Activated T-cell treated with anti-CD3 and anti-CD28 coated beads, Interleukin-2, amount 50 U/mL, for 48 hours (primary cell): ENCODE results near the gene ZNF714.
A peak's percentile ranks its signal among the peaks of the same experiment; 100 is the strongest.

Source experiments
- DNase-seq, 2 experiments: peaks; one replicate each; pipeline ENCODE4 v3.0.0-alpha.2; 2020

The ZNF714 gene

DNA sequence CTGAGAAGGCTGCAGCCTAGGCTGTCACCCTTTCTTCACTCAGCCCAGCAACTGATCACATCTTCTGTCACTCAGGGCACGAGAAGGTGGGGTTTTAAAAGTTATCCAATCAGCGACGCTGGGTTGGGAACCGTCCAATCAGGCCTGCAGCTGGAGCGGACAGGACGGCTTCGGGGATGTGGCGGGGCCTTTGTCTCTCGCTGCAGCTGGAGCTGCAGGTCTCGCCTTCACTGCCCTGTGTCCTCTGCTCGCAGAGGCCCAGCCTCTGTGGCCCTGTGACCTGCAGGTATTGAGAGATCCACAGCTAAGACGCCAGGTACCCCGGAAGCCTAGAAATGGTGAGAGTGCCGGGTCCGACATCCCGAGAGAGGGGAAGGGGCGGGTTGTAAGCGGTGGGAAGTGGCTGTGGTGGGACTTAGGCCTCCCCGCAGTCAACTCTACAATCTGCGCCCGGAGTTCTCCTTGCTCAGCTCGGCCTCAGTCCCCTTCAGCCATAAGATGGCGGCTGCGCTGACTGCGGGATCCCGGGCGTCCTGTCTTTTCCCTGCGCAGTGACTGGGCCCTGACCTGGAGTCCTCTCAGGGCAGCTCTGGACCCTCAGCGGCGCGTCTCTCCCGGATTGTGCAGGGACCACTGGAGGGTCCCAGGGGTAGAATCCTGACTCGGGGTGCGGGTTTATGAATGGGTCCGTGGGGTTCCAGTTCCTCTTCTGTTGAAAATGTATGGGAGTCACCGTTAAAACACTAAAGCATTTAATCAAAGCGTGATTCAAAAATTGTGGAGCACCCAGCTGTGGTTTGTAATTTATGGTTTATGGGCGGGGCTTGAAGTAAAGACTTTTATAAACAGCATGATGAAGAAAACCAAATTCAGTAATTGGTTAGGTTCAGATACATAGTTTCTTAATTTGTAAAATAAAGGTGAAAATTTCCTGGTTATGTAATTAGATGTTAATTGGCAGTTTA, at the start of gene ZNF714:
TSS of gene ZNF714 (plus strand) at position 193 of the 965 bp plus-strand sequence. CDS start 16,066 bp downstream, outside the sequence.
- peak; percentile 78 to 82 for DNase-seq

DNA sequence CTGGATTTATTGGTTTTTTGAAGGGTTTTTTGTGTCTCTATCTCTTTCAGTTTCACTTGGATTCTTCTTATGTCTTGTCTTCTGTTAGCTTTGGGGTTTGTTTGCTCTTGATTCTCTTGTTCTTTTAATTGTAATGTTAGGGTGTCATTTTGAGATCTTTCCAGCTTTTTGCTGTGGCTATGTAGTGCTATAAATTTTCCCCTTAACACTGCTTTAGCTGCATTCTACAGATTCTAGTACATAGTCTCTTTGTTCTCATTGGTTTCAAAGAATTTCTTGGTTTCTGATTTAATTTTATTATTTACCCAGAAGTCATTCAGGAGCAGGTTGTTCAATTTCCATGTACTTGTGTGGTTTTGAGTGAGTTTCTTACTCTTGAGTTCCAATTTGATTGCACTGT, 37.0 kb upstream of the ZNF714 start:
- no peak for DNase-seq

DNA sequence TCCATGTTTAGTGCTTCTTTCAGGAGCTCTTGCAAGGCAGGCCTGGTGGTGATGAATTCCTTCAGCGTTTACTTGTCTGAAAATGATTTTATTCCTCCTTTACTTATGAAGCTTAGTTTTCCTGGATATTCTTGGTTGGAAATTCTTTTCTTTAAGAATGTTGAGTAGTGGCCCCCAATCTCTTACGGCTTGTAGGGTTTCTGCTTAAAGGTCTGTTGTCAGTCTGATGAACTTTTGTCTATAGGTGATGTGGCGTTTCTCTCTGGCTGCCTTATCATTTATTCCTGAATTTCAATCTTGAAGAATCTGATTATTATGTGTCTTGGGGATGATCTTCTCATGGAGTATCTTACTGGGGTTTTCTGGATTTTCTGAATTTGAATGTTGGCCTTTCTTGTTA, 35.5 kb upstream of the ZNF714 start:
- DNase-seq, result no peak

DNA sequence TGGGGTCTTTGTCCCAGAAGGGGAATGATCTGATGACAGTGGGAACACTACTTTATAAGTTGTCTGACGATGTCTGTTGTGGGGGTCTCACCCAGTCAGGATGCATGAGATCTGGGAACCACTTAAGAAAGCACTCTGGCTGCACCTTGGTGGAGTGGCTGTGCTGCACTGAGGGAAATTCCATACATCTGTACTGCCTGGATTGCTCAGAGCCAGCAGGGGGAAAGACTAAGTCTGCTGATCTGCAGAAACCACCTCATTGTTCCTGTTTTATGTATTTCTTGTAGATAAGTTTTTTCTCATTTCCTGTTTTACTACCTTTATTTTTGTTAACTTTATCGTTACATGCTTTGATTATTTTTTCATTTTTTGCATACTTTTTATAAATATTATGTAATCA, 34.3 kb upstream of the ZNF714 start:
- no peak for DNase-seq

DNA sequence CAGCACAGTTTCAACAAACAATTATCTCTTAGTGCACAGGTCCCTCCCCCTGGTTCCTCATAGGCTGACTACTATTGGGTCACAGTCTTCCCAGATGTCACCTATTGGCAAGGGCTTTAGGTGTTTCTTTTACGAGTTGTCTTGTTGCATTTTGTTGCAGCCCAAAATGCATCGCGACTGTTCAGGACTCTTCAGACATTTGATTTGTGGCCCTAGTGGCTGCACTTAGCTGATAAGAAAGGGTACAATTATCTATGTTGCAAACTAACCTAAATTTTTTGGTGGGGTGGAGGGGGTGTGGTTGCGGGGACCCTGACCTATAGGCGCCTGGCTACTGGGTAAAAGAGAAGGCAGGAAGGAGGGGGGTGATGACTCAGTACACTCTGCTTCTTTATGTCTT, 29.1 kb upstream of the ZNF714 start:
- DNase-seq, result no peak

DNA sequence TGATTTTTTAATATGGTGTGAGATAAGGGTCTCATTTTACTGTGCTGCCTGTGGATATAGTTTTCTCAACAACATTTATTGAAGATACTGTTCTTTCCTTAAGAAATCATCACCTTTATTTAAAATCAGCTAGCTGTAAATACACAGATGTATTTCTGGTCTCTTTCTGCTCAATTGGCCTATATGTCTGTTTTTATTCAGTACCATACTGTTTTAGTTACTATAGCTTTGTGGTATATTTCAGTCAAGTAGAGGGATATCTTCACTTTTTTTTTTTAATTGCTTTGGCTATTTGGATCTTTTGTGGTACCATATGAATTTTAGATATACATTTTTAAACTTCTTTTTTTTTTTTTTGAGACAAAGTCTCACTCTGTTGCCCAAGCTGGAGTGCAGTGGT, 16.7 kb upstream of the ZNF714 start:
- no peak for DNase-seq

DNA sequence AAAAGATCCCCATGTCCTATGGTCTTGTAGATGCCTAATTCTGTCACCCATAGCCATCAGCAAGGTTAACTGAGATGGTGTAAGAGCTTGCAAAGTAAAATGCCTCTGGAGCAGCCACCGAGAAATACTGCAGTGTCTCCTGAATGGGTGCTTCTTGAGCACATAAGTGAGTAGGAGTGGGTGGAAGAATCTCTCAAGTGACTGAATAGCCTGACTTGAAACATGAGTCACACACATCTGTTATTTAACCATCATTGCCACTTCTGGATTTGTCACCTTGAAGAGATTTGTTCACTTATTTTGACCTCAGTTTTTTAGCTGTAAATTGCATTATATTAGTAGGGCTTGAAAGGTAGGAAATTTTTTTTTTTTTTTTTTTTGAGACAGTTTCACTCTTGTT, 2.3 kb downstream of the ZNF714 start:
- DNase-seq, result no peak

DNA sequence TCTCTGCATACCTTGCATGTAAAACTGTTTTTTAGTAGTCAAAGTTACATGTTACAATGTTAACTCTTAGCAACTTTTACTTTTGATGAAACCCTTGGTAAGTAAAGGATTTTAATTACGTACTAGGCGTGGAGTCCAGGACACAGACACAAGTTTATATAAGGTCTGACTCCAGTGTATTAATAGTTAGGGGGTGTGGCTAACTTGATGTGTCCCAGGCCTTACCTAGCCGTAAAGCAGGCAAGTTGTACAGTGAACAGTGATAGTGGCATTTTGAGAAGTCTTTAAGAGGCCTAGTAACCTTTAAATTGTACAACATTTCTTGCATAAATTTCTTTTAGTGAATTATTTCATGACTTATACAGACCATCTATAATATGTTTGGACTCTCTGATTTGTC, 5.9 kb downstream of the ZNF714 start:
- DNase-seq, result no peak

DNA sequence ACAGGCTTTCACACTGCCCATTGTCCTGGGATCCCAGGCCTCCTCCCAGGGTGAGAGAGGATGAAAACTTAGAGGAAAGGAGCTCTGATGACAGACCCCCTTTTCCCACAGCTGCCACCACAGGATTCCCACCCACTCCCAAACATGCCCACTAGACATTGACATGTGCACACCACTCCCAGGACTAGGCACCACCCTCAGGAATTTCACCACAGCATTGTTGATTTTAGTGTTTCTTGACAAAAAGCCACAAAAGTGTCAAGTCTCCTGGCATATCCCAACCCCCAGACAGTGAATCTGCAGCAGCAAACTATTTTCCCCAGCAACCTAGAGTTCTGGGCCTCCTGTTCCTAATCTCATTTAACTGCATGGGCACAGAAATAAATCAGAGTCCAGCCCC, 10.1 kb downstream of the ZNF714 start:
- no peak for DNase-seq

DNA sequence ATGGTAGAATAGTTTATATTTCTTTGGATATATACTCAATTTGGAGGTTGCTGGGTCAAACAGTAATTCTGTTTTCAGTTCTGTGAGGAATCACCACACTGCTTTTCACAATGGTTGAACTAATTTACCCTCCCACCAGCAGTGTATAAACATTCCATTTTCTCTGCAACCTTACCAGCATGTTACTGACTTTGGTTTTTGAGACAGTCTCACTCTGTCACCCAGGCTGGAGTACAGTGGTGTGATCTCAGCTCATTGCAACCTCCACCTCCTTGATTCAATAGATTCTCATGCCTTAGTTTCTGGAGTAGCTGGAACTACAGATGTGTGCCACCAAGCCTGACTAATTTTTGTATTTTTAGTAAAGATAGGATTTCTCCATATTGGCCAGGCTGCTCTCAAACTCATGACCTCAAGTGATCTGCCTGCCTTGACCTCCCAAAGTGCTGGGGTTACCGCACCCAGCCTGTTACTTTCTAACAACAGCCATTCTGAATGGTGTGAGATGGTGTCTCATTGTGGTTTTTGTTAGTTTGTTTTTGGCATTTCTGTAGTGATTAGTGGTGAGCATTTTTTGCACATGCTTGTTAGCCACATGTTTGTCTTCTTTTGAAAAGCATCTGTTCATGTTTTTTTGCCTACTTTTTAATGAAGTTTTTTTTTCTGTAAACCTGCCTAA, 12.5 kb downstream of the ZNF714 start:
- DNase-seq, result no peak

DNA sequence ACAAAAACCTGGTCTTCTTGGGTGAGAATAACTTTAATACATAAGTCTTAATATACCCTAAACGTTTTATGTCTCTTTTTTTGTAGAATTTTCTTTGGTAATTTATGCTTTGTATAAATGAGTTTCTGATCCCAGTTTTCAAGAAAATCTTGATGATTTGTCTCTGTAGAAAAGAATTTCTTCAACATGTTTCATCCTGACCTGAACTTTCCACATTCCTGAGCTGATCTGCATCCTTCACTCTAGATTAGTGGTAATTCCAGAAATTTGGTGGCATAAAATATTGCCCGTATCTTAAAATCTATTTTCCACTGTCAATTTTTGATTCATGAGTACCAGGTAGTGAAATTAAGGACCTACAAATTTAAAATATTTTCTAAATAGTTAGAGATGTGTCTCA, 16.3 kb downstream of the ZNF714 start:
- no peak for DNase-seq

DNA sequence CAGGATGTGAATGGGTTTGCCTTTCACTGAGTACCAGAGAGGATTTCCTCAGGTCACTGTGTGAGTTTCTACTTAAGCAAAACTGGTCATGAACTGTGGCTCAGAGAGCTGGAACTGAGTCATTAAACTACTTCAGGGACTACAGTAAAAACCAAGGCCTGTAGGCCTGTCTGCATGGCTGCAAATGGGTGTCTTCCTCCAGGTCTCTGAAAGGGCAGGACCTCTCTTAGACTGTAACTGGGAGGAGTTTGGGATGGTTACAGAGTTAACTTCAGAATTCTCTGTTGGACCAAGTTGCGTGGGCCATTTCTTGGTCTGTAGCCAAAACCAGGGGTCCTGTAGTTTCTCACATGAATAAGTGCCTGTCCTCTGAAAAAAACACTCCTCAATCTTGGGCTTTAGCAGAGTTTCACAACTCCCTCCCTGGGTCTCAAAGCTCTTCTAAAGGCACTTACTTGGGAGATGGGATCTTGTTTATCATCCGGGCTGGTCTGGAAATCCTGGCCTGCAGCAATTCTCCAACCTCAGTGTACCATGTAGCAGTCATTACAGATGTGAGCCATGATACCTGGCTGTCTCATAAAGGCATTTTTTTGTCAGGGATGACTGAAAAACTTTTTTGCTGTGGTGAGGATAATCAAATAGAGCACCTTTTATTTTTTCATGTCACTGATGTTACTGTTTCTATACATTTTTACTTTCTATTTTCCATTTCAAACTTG, 19.7 kb downstream of the ZNF714 start:
- no peak for DNase-seq

DNA sequence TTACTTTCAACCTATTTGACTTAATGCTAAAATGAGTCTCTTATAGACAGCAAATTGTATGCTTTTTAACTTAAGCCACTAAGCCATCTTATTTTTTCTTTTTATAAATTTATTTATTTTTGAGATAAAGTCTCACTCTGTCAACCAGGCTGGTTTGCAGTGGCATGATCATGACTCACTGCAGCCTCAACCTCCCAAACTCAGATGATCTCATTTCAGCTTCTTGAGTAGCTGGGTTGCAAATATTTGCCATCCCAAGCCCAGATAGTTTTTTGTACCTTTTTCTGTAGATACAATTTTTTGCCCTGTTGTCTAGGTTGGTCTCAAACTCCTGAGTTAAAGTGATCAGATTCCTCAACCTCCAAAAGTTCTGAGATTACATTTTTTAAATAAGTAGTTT, 27.1 kb downstream of the ZNF714 start:
- no peak for DNase-seq

DNA sequence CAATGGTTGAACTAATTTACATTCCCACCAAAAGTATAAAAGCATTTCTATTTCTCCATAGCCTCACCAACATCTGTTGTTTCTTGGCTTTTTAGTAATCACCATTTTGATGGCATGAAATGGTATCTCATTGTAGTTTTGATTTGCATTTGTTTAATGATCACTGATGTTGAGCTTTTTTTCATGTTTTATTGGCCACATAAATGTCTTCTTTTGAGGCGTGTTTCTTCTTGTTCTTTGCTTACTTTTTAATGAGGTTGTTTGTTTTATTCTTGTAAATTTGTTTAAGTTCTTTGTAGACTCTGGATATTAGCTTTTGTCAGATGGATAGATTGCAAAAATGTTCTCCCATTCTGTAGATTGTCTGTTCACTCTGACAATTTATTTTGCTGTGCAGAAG, 28.2 kb downstream of the ZNF714 start:
- no peak for DNase-seq

DNA sequence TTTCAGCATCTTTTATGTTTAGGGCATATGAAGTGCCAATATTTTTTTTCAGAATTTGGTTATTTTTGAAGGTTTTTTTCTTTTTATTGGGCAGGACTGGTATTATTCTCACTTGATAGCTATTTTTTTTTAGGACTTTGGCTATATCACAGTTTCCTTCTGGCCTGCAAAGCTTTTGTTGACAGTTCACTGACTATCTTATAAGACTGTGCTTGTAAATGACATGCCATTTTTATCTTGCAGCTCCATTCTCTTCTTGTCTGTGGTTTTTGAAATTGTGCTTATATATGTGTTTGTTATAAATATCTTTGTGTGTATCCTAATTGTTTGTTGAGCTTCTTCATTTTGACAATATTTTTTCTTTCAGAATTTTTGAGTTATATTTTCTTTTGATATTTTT, 33.4 kb downstream of the ZNF714 start:
- DNase-seq, result no peak

DNA sequence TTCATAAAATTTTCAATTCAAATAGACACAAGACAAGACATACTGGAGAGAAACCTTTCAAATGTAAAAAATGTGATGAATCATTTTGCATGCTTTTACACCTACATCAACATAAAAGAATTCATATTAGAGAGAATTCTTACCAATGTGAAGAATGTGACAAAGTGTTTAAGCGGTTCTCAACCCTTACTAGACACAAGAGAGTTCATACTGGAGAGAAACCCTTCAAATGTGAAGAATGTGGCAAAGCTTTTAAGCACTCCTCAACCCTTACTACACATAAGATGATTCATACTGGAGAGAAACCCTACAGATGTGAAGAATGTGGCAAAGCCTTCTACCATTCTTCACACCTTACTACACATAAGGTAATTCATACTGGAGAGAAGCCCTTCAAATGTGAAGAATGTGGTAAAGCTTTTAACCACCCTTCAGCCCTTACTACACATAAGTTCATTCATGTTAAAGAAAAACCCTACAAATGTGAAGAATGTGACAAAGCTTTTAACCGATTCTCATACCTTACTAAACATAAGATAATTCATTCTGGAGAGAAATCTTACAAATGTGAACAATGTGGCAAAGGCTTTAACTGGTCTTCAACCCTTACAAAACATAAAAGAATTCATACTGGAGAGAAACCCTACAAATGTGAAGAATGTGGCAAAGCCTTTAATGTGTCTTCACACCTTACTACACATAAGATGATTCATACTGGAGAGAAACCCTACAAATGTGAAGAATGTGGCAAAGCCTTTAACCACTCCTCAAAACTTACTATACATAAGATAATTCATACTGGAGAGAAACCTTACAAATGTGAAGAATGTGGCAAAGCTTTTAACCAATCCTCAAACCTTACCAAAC, 35.3 kb downstream of the ZNF714 start:
- no peak for DNase-seq

DNA sequence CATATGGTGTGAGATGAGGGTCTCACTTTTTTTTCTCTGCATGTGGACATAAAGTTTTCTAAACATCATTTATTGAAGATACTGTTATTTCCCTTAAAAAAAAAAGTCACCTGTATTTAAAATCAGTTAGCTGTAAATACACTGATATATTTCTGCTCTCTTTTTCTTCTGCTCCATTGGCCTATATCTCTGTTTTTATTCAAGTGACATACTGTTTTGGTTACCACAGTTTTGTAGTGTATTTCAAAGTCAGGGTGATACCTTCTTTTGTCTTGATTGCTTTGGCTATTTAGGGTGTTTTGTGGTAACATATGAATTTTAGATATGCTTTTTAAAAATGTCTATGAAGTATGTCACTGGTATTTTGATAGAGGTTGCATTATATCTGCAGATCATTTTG, 44.1 kb downstream of the ZNF714 start:
- no peak for DNase-seq

DNA sequence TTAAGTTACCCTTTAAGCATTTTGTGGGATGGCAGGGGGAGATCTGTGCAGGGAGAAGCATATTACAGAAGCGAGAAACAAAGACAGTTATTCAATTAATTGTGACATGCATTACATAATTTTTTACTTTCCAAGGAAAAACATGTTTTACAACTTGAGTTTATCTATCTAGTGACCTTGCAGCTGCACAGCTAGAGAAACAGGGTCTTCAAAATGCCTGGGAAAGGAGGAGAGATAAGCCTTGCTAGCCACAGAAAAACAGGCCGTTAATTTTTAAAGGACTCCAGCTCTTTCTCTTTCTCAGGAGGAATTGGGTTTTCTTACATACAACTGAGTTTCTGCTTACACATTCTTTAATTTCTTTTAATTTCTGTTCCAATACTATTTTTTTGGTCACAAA, 45.0 kb downstream of the ZNF714 start:
- no peak for DNase-seq

DNA sequence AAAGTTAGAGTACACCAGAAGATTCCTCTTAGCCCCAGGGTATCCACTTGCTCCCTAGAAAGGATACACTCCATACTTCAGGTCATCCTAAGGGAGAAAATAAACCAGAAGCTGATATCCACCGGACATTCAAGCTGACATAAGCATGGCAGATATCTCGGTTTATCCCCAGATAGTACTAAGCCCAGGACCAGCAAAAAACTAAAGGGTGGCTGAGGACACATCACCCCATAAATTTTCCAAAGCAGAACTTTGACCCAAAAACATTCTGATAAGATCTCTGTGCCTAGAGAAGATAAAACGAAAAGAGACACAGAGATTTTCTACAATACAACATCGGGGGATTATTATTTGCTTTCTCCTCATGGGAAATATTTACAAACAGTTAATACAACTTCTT, 45.9 kb downstream of the ZNF714 start:
- no peak for DNase-seq

DNA sequence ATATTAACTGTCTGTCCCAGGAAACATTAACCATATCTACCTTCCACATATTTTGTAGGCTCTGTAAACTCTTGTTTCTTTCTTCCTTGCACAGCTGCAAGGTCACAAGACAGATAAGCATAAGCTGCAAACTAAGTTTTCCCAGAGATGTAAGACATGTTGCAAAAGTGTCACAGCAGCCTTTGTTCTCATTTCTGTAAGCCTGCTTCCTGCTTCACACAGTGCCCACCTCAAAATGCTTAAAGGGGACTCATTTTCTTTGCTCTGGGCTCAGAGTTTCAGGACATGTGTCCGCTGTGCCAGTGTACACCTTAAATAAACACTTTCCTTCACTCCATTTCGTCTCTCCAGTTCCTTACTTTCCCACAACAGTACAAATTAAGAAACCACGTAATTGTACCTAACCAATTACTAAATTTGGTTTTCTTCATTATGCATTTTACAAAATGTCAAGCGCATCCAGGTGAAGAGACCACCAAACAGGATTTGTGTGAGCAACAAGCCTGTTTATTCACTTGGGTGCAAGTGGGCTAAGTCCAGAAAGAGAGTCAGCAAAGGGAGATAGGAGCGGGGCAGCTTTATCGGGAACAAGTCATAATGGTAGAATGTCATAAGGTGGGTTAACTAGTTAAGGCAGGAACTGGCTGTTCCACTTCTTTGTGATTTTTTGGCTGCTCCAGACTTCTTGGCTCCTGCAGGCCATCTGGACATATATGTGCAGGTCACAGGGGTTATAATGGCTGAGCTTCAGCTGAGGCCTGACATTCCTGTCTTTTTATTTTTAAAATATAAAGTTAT, 47.1 kb downstream of the ZNF714 start:
- no peak for DNase-seq

DNA sequence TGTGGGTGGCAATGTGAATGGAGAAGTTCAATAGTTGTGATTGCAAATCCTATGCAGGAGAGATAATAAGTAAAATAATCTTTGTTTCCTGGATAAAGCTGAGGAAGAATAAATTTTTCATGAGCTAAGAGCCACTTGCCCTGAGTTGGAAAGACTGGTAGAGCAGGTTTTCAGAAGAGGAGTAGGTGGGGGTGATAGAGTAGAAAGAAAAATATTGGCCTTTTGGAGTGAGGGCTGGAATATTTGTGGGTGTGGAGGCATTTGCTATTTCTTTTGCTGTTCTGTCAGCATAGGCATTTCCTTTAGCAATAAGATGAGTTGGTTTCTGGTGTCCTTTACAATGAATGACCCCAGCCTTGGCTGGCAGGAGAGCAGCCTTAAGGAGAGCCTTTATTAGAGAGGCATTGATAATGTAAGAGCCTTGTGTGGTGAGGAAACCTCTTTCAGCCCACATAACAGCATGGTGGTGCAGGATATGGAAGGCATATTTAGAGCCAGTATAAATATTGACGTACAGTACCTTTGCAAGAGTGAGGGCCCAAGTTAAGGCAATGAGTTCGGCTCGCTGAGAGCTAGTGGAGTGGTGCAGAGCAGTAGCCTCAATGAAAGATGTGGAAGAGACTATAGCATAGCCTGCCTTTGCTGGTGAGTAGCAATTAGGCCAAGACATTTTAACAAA, 48.2 kb downstream of the ZNF714 start:
- no peak for DNase-seq
